Ishikawa (cell line): ENCODE data around the gene HMGXB4.

Experiments used
- CEBPB ChIP-seq: IDR thresholded peaks from 2 replicates; pipeline ENCODE4 v1.6.1; 2012
- CREB1 ChIP-seq: IDR thresholded peaks from 2 replicates; pipeline ENCODE4 v1.6.1; 2012; ENCODE audit warnings: low read depth
- EGR1 ChIP-seq: IDR thresholded peaks from 2 replicates; pipeline ENCODE4 v1.6.1; 2012
- EP300 ChIP-seq: IDR thresholded peaks from 2 replicates; pipeline ENCODE4 v1.6.1; 2012; ENCODE audit warnings: borderline replicate concordance
- FOXM1 ChIP-seq: IDR thresholded peaks from 2 replicates; pipeline ENCODE4 v1.6.1; 2012; ENCODE audit warnings: low read depth, borderline replicate concordance
- NFIC ChIP-seq: IDR thresholded peaks from 2 replicates; pipeline ENCODE4 v1.6.1; 2012
- RAD21 ChIP-seq: IDR thresholded peaks from 2 replicates; pipeline ENCODE4 v1.6.1; 2012; ENCODE audit warnings: low read depth
- TAF1 ChIP-seq: IDR thresholded peaks from 2 replicates; pipeline ENCODE4 v1.6.1; 2012; ENCODE audit warnings: low read depth, mild to moderate bottlenecking
- TCF12 ChIP-seq: IDR thresholded peaks from 2 replicates; pipeline ENCODE4 v1.6.1; 2012; ENCODE audit warnings: low read depth
- TEAD4 ChIP-seq: IDR thresholded peaks from 2 replicates; pipeline ENCODE4 v1.6.1; 2012
- YY1 ChIP-seq: IDR thresholded peaks from 2 replicates; pipeline ENCODE4 v1.6.1; 2012; ENCODE audit warnings: low read depth
- ZBTB7A ChIP-seq: IDR thresholded peaks from 2 replicates; pipeline ENCODE4 v1.6.1; 2012; ENCODE audit warnings: low read depth
- TF ChIP-seq, protein P1 (sequence below): IDR thresholded peaks from 2 replicates; pipeline ENCODE4 v1.6.1; 2012
- TF ChIP-seq, protein P2 (sequence below): IDR thresholded peaks from 2 replicates; pipeline ENCODE4 v1.6.1; 2012; ENCODE audit warnings: low read depth, mild to moderate bottlenecking
- TF ChIP-seq, protein P3 (sequence below): IDR thresholded peaks from 2 replicates; pipeline ENCODE4 v1.6.1; 2012

Gene HMGXB4

DNA sequence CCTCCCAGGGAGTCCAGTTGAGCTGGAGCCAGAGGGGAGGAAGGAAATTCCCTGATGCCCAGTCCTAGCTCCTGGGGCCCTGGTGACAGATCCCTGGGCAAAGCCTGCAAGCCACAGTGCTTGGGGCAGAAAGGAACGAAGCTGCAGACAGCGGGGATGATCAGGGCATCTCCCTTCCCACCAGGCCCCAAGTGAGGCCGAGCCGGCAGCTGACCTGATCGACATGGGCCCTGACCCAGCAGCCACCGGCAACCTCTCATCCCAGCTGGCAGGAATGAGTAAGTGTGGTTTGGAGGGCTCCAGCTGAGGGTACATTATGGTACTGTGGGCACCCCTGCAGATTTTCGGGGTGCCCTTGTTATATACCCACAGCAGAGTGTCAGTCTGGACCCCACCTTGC lies 75.9 kb downstream of the HMGXB4 start:
- TF ChIP-seq YY1 (no peak), TEAD4 (no peak), ZBTB7A (no peak), CEBPB (no peak), FOXM1 (no peak)
- TF ChIP-seq, protein P1, sequence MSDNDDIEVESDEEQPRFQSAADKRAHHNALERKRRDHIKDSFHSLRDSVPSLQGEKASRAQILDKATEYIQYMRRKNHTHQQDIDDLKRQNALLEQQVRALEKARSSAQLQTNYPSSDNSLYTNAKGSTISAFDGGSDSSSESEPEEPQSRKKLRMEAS: no peak
- TF ChIP-seq, protein P2, sequence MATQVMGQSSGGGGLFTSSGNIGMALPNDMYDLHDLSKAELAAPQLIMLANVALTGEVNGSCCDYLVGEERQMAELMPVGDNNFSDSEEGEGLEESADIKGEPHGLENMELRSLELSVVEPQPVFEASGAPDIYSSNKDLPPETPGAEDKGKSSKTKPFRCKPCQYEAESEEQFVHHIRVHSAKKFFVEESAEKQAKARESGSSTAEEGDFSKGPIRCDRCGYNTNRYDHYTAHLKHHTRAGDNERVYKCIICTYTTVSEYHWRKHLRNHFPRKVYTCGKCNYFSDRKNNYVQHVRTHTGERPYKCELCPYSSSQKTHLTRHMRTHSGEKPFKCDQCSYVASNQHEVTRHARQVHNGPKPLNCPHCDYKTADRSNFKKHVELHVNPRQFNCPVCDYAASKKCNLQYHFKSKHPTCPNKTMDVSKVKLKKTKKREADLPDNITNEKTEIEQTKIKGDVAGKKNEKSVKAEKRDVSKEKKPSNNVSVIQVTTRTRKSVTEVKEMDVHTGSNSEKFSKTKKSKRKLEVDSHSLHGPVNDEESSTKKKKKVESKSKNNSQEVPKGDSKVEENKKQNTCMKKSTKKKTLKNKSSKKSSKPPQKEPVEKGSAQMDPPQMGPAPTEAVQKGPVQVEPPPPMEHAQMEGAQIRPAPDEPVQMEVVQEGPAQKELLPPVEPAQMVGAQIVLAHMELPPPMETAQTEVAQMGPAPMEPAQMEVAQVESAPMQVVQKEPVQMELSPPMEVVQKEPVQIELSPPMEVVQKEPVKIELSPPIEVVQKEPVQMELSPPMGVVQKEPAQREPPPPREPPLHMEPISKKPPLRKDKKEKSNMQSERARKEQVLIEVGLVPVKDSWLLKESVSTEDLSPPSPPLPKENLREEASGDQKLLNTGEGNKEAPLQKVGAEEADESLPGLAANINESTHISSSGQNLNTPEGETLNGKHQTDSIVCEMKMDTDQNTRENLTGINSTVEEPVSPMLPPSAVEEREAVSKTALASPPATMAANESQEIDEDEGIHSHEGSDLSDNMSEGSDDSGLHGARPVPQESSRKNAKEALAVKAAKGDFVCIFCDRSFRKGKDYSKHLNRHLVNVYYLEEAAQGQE: no peak

DNA sequence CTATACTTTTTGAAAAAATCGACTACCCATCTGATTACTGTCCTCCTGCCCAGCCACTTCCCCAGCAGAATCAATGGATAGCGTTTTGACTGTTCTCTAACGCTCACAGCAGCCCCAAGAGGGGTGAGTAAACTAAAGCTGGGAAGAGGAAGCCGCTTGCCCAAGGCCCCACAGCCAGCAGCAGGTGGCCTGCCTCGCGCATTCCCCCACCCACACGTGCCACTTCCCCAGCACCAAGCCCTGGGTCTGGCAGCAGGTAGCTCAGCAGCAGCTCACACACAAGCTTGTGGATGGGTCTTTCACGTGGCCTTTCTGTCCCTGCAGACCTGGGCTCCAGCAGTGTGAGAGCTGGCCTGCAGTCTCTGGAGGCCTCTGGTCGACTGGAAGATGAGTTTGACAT lies 76.7 kb downstream of the HMGXB4 start:
- TF ChIP-seq, protein P2: no peak
- TF ChIP-seq, protein P3, sequence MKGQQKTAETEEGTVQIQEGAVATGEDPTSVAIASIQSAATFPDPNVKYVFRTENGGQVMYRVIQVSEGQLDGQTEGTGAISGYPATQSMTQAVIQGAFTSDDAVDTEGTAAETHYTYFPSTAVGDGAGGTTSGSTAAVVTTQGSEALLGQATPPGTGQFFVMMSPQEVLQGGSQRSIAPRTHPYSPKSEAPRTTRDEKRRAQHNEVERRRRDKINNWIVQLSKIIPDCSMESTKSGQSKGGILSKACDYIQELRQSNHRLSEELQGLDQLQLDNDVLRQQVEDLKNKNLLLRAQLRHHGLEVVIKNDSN: no peak
- TF ChIP-seq CEBPB: no peak
- no peak for TF ChIP-seq CREB1
- TF ChIP-seq YY1: no peak
- TF ChIP-seq RAD21: no peak
- TF ChIP-seq TEAD4: no peak
- no peak for TF ChIP-seq EP300
- no peak for TF ChIP-seq FOXM1
- no peak for TF ChIP-seq EGR1

DNA sequence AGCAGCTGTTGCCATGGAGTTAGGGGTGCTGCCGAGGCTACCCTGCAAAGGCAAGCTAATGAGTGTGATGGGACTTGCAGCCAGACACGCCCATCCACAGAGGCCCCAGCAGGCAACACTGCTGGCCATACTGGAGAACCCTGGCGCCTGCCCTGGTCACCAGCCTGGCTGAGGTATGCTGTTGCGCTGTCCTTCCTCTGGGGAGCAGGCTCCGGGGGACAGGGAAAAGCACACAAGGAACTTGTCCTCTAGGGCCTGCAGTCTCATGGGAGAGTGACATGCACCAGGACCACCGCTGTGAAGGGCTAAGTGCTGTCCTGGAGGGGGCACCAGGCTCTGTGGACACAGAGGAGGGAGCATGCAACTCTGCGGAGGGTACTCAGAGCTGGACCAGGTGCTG lies 78.2 kb downstream of the HMGXB4 start:
- no peak for TF ChIP-seq ZBTB7A
- no peak for TF ChIP-seq TAF1
- no peak for TF ChIP-seq EGR1
- no peak for TF ChIP-seq EP300
- no peak for TF ChIP-seq TCF12
- no peak for TF ChIP-seq RAD21
- TF ChIP-seq, protein P3: no peak
- TF ChIP-seq, protein P1: no peak
- TF ChIP-seq TEAD4: no peak
- no peak for TF ChIP-seq NFIC
- TF ChIP-seq YY1: no peak
- TF ChIP-seq, protein P2: no peak
- no peak for TF ChIP-seq CEBPB
- no peak for TF ChIP-seq CREB1
- TF ChIP-seq FOXM1: no peak

DNA sequence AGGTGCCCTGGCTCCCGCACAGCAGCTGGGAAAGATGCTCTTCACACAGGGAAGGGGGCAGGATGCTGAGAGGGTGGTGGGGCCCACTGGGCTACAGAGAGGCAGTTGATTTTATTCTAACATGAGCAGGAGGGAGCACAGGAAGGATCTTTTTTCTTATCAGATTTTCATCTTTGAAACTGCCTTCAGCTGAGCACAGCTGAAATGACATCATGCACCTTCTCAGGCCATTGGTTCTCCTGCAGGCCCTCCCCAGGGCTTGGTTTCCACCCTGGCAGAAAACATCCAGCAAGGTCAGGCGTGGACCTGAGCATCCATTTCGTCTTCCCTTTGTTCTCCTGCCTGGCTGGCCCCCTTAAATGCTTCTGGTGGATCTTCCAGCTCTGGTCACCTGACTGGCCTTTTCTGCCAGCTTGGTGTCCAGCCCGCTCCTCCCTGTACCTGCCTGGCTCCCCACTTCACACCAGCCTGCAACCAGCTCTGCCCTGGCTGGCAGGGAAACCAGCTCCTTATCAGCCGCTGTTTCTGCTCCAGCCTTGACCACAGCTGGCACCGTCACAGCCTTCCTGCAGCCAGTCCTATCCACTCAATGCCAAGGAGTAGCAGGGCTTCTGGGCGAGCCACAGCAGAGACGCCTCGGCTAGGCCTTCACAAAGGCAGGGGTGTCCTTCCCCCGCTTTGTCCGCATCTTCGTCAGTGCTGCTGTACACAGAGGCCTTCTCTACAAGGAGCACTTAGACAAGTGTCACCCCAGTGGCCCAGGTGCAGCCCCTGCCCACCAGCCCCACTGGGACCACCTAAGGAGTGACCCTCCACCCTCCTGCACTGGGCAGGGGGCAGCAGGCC lies 78.9 kb downstream of the HMGXB4 start:
- TF ChIP-seq YY1 (no peak), TAF1 (no peak), TCF12 (no peak)

DNA sequence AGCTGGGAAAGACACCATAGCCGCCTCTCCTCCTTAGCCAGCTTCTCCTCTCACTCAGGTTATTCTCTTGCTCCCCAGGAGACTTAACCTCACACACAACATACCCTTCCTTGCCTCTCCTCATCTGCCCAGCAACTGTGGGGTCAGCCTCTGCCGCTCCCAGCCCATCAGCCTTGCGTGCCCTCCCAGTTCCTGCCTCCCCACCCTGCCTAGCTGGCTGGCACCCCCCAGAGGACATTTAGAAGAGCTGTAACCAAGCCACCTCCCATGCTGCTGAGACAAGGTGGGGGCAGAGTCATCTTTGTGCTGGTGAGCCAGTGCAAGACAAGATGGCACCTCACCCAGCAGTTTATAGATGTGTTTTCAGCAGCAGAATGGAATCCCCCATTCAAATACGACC lies 80.6 kb downstream of the HMGXB4 start:
- no peak for TF ChIP-seq TEAD4
- TF ChIP-seq, protein P3: no peak
- no peak for TF ChIP-seq CEBPB
- TF ChIP-seq, protein P2: no peak
- TF ChIP-seq TAF1: no peak
- no peak for TF ChIP-seq NFIC
- TF ChIP-seq RAD21: peak; percentile 35; the same call in 1 of the 2 replicates
